H1 (cell line): Measurements from ENCODE around the gene PLEKHN1.

ENCODE experiments used
- MAFK ChIP-seq: IDR thresholded peaks from 2 replicates; pipeline ENCODE4 v1.6.1; 2012; ENCODE audit warnings: low read depth, mild to moderate bottlenecking, improper control_type of control experiment, low read length
- NRF1 ChIP-seq: IDR thresholded peaks from 2 replicates; pipeline ENCODE4 v1.6.1; 2011; ENCODE audit warnings: mild to moderate bottlenecking, low read depth, low read length, improper control_type of control experiment
- POLR2A ChIP-seq, 2 experiments: IDR thresholded peaks; 1 replicate in 1 of 2; 2 replicates in 1 of 2; pipeline ENCODE4 v1.6.1; 2011; ENCODE audit warnings: low read depth in 2 of 2, low read length in 2 of 2, mild to moderate bottlenecking in 2 of 2; ENCODE audit errors: control extremely low read depth in 1 of 2
- SP1 ChIP-seq: IDR thresholded peaks from 2 replicates; pipeline ENCODE4 v1.6.1; 2011; ENCODE audit warnings: low read depth, low read length
- SP2 ChIP-seq: IDR thresholded peaks from 2 replicates; pipeline ENCODE4 v1.6.1; 2012; ENCODE audit warnings: mild to moderate bottlenecking, low read length, inconsistent platforms
- TF ChIP-seq, protein P1 (sequence below): IDR thresholded peaks from 2 replicates; pipeline ENCODE4 v1.6.1; 2012; ENCODE audit warnings: inconsistent platforms
- TF ChIP-seq, protein P2 (sequence below), 3 experiments: IDR thresholded peaks; 1 replicate in 2 of 3; 2 replicates in 1 of 3; pipeline versions ENCODE4 v1.5.1 to v1.6.1; 2011; ENCODE audit warnings: low read length in 3 of 3, mild to moderate bottlenecking in 3 of 3, inconsistent platforms in 2 of 3, low read depth in 1 of 3, moderate library complexity in 1 of 3; ENCODE audit not compliant: insufficient read depth in 1 of 3; ENCODE audit errors: control extremely low read depth in 1 of 3
- TF ChIP-seq, protein P3 (sequence below): IDR thresholded peaks from 2 replicates; pipeline ENCODE4 v1.6.1; 2011; ENCODE audit warnings: low read depth, mild to moderate bottlenecking, low read length; ENCODE audit not compliant: insufficient read depth
- TF ChIP-seq, protein P4 (sequence below): IDR thresholded peaks from 2 replicates; pipeline ENCODE4 v1.6.1; 2012; ENCODE audit warnings: low read length, inconsistent platforms

DNA sequence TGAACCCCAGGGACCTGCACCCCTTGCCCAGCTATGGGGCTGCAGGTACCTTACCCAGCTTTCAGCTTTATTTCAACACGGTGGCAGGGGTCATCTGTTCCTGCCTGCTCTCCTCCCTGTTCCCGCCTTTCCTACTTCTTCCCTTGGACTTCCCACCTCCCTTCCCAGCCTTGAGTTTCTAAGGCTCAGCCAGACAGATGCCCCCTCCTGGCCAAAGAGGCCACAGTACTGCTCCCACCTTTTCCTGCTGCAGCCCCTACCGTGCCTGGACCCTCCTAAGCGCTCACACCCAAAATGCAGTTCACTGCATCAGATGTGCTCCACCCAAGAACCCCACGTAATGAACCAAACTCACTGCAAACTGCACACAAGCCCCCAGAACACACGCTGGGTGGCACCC is 14.9 kb upstream of the PLEKHN1 start:
- TF ChIP-seq, protein P1, sequence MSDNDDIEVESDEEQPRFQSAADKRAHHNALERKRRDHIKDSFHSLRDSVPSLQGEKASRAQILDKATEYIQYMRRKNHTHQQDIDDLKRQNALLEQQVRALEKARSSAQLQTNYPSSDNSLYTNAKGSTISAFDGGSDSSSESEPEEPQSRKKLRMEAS, result no peak
- TF ChIP-seq SP1, result no peak
- no peak for TF ChIP-seq MAFK
- TF ChIP-seq, protein P2, sequence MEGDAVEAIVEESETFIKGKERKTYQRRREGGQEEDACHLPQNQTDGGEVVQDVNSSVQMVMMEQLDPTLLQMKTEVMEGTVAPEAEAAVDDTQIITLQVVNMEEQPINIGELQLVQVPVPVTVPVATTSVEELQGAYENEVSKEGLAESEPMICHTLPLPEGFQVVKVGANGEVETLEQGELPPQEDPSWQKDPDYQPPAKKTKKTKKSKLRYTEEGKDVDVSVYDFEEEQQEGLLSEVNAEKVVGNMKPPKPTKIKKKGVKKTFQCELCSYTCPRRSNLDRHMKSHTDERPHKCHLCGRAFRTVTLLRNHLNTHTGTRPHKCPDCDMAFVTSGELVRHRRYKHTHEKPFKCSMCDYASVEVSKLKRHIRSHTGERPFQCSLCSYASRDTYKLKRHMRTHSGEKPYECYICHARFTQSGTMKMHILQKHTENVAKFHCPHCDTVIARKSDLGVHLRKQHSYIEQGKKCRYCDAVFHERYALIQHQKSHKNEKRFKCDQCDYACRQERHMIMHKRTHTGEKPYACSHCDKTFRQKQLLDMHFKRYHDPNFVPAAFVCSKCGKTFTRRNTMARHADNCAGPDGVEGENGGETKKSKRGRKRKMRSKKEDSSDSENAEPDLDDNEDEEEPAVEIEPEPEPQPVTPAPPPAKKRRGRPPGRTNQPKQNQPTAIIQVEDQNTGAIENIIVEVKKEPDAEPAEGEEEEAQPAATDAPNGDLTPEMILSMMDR (IDR thresholded peaks at IDR 0.05; ENCODE audit: control extremely low read depth in 1 of 3, insufficient read depth in 1 of 3, low read depth in 1 of 3, low read length in 3 of 3), result peak in 2 of 3 experiments; percentile 64 to 67; a peak in 3 of 4 replicates
- TF ChIP-seq, protein P3, sequence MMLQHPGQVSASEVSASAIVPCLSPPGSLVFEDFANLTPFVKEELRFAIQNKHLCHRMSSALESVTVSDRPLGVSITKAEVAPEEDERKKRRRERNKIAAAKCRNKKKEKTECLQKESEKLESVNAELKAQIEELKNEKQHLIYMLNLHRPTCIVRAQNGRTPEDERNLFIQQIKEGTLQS, result no peak
- no peak for TF ChIP-seq NRF1
- no peak for TF ChIP-seq POLR2A (IDR thresholded peaks at IDR 0.05; ENCODE audit: control extremely low read depth in 1 of 2, low read depth in 2 of 2, low read length in 2 of 2)
- no peak for TF ChIP-seq SP2
- TF ChIP-seq, protein P4, sequence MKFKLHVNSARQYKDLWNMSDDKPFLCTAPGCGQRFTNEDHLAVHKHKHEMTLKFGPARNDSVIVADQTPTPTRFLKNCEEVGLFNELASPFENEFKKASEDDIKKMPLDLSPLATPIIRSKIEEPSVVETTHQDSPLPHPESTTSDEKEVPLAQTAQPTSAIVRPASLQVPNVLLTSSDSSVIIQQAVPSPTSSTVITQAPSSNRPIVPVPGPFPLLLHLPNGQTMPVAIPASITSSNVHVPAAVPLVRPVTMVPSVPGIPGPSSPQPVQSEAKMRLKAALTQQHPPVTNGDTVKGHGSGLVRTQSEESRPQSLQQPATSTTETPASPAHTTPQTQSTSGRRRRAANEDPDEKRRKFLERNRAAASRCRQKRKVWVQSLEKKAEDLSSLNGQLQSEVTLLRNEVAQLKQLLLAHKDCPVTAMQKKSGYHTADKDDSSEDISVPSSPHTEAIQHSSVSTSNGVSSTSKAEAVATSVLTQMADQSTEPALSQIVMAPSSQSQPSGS, result no peak
